T-helper 17 cell (primary cell): ENCODE results near the gene AP3S1. TPM values are rescaled to one million over a fixed set of nuclear protein-coding genes. Genes with fewer than 3 reads are reported as not detected.
"Not testable (repeated sequence)": the region's sequence is repeated elsewhere in the genome, so short reads cannot be mapped to it uniquely, and the experiment has no call there.

ENCODE experiments used
- ATAC-seq: fragments of 150-1000 bp; cut with Tn5 transposase; 2 replicates; pipeline ENCODE4 v1.10.0; 2021; ENCODE audit warnings: mild to moderate bottlenecking, moderate library complexity
- DNase-seq, 3 donors: peaks; one replicate each; pipeline versions ENCODE4 v3.0.0 to v3.0.0-alpha.2; 2020 to 2021
- H3K9me3 ChIP-seq: one replicate; pipeline ENCODE4 v1.7.0; 2013; ENCODE audit warnings: low read length, mild to moderate bottlenecking; ENCODE audit not compliant: control insufficient read depth, poor library complexity, severe bottlenecking
- H3K27ac Mint-ChIP-seq: one replicate; pipeline ENCODE4 v1.8.0; 2022; ENCODE audit warnings: mild to moderate bottlenecking, moderate library complexity, mixed read lengths
- H3K27me3 Mint-ChIP-seq: one replicate; pipeline ENCODE4 v1.8.0; 2022; ENCODE audit warnings: mixed read lengths
- H3K36me3 Mint-ChIP-seq: one replicate; pipeline ENCODE4 v1.8.0; 2022; ENCODE audit warnings: low read depth, mixed read lengths
- H3K4me1 Mint-ChIP-seq: one replicate; pipeline ENCODE4 v1.8.0; 2022; ENCODE audit warnings: mild to moderate bottlenecking, mixed read lengths
- H3K4me3 Mint-ChIP-seq: one replicate; pipeline ENCODE4 v1.8.0; 2022; ENCODE audit warnings: mild to moderate bottlenecking, moderate library complexity, mixed read lengths
- total RNA-seq, 4 donors: library from RNA in 2 of 4; stranded (reverse) in 2 of 4; gene quantifications; one replicate each; pipeline ENCODE4 v1.2.3 and lab custom pipeline; 2022 to 2026

Gene AP3S1
- total RNA-seq, 2 donors from 2014 or later, result 44.5 to 45.0 TPM

GRCh38 chr5:115858396-115858795, 16.7 kb downstream of the AP3S1 start:
- H3K27me3 Mint-ChIP-seq, result no peaks in the 10 kb centered on the region
- no peak overlapping the region for H3K4me3 Mint-ChIP-seq
- peak overlapping the region; percentile 8 for H3K27ac Mint-ChIP-seq
- DNase-seq (no peak), ATAC-seq (no peak)
- H3K4me1 Mint-ChIP-seq, result peaks cover 24% of the 10 kb centered on the region
- H3K9me3 ChIP-seq, result no peaks in the 10 kb centered on the region
- no peaks in the 10 kb centered on the region for H3K36me3 Mint-ChIP-seq

GRCh38 chr5:115859378-115859777, 17.6 kb downstream of the AP3S1 start:
- ATAC-seq, result no peak
- H3K27ac Mint-ChIP-seq, result no peak overlapping the region
- H3K27me3 Mint-ChIP-seq, result no peaks in the 10 kb centered on the region

DNA sequence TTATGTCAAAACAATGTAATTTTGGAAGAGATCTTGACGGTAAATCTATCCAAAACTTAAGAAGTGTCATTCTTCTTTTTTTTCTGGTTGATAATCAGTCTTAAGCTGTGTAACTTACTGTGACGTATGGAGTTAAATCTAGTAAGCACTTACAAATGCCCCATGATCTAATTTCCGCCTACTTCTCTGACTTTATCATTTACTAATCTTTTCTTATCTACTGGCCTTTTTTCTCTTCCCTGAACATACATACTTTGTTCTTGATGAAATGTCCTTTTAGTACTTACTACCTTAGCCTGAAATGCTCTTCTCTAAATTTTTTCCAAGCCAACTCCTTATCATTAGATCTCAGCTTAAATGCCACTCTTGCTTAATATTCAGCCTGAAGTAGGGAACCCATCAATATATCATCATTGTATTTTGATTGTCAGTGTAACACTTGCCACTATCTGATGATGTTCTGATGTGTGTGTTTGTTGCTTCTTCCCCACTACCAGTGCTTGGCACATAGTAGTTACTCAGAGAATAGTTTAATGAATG, 27.6 kb downstream of the AP3S1 start:
- H3K4me1 Mint-ChIP-seq, result peaks cover 13% of the 10 kb centered on the region

More at GRCh38 chr5:115859378-115859777, 17.6 kb downstream of the AP3S1 start:
- H3K4me1 Mint-ChIP-seq, result peaks cover 27% of the 10 kb centered on the region
- peaks cover under 1% of the 10 kb centered on the region for H3K36me3 Mint-ChIP-seq
- DNase-seq, result no peak
- no peaks in the 10 kb centered on the region for H3K9me3 ChIP-seq
- H3K4me3 Mint-ChIP-seq, result no peak overlapping the region

GRCh38 chr5:115872447-115872846, 30.7 kb downstream of the AP3S1 start:
- no peaks in the 10 kb centered on the region for H3K27me3 Mint-ChIP-seq
- no peak overlapping the region for H3K4me3 Mint-ChIP-seq
- H3K9me3 ChIP-seq, result no peaks in the 10 kb centered on the region
- H3K27ac Mint-ChIP-seq, result no peak overlapping the region
- peaks cover 8% of the 10 kb centered on the region for H3K4me1 Mint-ChIP-seq
- peaks cover 15% of the 10 kb centered on the region for H3K36me3 Mint-ChIP-seq
- DNase-seq (no peak), ATAC-seq (no peak)

More for the DNA sequence above, 27.6 kb downstream of the AP3S1 start:
- H3K9me3 ChIP-seq, result no peaks in the 10 kb centered on the region
- peak overlapping the region; percentile 11 for H3K27ac Mint-ChIP-seq
- H3K4me3 Mint-ChIP-seq, result no peak overlapping the region
- DNase-seq (no peak), ATAC-seq (no peak)
- H3K36me3 Mint-ChIP-seq, result peaks cover 17% of the 10 kb centered on the region
- H3K27me3 Mint-ChIP-seq, result no peaks in the 10 kb centered on the region

GRCh38 chr5:115873392-115873791, 31.7 kb downstream of the AP3S1 start:
- Mint-ChIP-seq H3K27ac (no peak overlapping the region), H3K4me1 (peaks cover 8% of the 10 kb centered on the region), H3K36me3 (peaks cover 15% of the 10 kb centered on the region), H3K4me3 (no peak overlapping the region), H3K27me3 (no peaks in the 10 kb centered on the region)
- DNase-seq, result no peak
- no peaks in the 10 kb centered on the region for H3K9me3 ChIP-seq
- no peak for ATAC-seq

GRCh38 chr5:115875447-115875846, 33.7 kb downstream of the AP3S1 start:
- DNase-seq, result no peak
- H3K4me1 Mint-ChIP-seq, result peaks cover 7% of the 10 kb centered on the region
- H3K4me3 Mint-ChIP-seq, result no peak overlapping the region
- peaks cover 13% of the 10 kb centered on the region for H3K36me3 Mint-ChIP-seq
- H3K27me3 Mint-ChIP-seq, result no peaks in the 10 kb centered on the region
- no peak overlapping the region for H3K27ac Mint-ChIP-seq
- no peaks in the 10 kb centered on the region for H3K9me3 ChIP-seq
- ATAC-seq, result no peak

- H3K36me3 Mint-ChIP-seq, H3K4me3 Mint-ChIP-seq, H3K9me3 ChIP-seq, ATAC-seq, H3K4me1 Mint-ChIP-seq, H3K27me3 Mint-ChIP-seq, DNase-seq, H3K27ac Mint-ChIP-seq: not testable (repeated sequence)
These were observed 35.6 kb downstream of the AP3S1 start for GRCh38 chr5:115877342-115877741.

GRCh38 chr5:115882434-115882833, 40.7 kb downstream of the AP3S1 start:
- not testable (repeated sequence) for DNase-seq, H3K36me3 Mint-ChIP-seq, H3K9me3 ChIP-seq, H3K4me3 Mint-ChIP-seq, H3K4me1 Mint-ChIP-seq, H3K27me3 Mint-ChIP-seq, ATAC-seq, H3K27ac Mint-ChIP-seq

DNA sequence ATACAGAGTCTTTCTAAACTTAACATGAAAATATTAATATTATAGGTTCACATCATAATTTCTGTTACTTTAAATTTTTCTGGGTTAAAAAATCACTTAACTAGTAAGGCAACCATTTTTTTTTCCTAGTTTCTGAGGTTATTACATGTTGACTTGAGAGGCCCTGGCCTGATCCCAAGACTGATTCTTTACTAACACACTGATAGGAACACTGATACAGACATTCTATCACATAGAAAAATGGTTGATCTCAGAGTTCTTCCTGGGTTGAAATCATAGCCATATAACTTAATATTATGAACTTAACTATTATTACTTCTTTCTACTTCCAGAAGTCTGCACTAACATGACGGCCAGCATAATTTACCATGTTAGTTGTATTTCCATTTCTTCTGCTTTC, 43.0 kb downstream of the AP3S1 start:
- H3K36me3 Mint-ChIP-seq, result peaks cover 5% of the 10 kb centered on the region
- H3K4me3 Mint-ChIP-seq, result no peak overlapping the region

DNA sequence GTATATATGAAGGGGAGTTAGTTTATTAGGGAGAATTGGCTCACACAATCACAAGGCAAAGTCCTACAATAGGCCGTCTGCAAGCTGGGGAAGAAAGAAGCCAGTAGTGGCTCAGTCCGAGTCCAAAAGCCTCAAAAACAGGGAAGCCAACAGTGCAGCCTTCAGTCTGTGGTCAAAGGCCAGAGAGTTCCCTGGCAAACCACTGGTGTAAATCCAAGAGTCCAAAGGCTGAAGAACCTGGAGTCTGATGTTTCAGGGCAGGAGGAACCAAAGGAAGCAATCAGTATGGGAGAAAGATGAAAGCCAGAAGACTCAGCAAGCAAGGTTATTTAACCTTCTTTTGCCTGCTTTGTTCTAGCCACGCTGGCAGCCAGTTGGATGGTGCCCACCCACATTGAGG, 43.5 kb downstream of the AP3S1 start:
- not testable (repeated sequence) for ATAC-seq, H3K27ac Mint-ChIP-seq, H3K36me3 Mint-ChIP-seq

More for the DNA sequence above, 43.0 kb downstream of the AP3S1 start:
- DNase-seq, result no peak
- Mint-ChIP-seq H3K27me3 (no peaks in the 10 kb centered on the region), H3K4me1 (peaks cover 3% of the 10 kb centered on the region), H3K27ac (no peak overlapping the region)
- H3K9me3 ChIP-seq, result no peaks in the 10 kb centered on the region
- ATAC-seq, result no peak

DNA sequence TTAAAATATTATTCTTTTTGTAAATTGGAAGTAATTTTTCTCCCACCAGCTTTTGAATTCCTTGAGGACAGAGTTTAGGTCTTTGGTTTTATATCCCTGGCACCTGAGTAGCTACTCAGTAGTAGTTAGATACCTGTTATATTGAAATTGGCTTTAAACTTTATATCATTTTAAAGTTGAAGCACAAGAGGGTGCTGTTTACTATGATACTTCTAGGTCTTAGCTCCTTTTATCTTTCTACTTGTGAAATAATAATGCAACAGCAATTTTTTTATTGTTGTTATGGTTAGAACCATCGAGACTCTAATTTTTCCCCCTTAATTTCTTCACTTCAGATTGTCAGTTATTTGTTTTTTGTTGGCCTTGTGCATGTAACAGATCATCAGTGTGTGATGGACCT, 46.3 kb downstream of the AP3S1 start:
- DNase-seq (no peak), ATAC-seq (no peak)
- Mint-ChIP-seq H3K27me3 (no peaks in the 10 kb centered on the region), H3K4me3 (no peak overlapping the region), H3K36me3 (peaks cover 5% of the 10 kb centered on the region), H3K27ac (no peak overlapping the region), H3K4me1 (peaks cover 3% of the 10 kb centered on the region)
- no peaks in the 10 kb centered on the region for H3K9me3 ChIP-seq

More for the DNA sequence above, 43.5 kb downstream of the AP3S1 start:
- not testable (repeated sequence) for DNase-seq, H3K4me1 Mint-ChIP-seq, H3K4me3 Mint-ChIP-seq, H3K9me3 ChIP-seq, H3K27me3 Mint-ChIP-seq

GRCh38 chr5:115892021-115892420, 50.3 kb downstream of the AP3S1 start:
- Mint-ChIP-seq H3K4me1 (no peaks in the 10 kb centered on the region), H3K4me3 (no peak overlapping the region), H3K27ac (no peak overlapping the region), H3K27me3 (no peaks in the 10 kb centered on the region), H3K36me3 (peaks cover 4% of the 10 kb centered on the region)
- no peaks in the 10 kb centered on the region for H3K9me3 ChIP-seq
- ATAC-seq, result no peak
- no peak for DNase-seq

DNA sequence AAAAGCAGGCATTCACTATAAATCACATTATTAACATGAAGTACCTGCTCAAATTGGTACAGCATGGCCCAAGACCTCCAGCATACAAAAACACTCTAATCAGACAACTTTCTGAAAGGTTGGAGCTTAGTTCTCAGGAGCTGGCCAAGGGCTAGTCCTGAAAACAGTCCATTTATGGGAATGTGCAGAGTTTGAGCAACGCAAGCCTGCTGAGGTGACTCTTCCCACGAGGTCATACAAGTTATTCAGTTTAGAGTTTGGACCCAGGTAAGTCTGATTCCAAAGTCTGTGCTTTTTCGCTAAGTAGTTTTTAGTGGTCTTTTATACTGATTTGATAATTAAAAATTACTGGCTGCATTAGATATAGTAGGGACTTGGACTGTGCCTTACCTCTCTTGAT, 52.6 kb downstream of the AP3S1 start:
- Mint-ChIP-seq H3K27me3 (no peaks in the 10 kb centered on the region), H3K4me1 (no peaks in the 10 kb centered on the region), H3K27ac (no peak overlapping the region), H3K36me3 (peaks cover 5% of the 10 kb centered on the region), H3K4me3 (no peak overlapping the region)
- DNase-seq, result no peak
- no peak for ATAC-seq
- no peaks in the 10 kb centered on the region for H3K9me3 ChIP-seq

DNA sequence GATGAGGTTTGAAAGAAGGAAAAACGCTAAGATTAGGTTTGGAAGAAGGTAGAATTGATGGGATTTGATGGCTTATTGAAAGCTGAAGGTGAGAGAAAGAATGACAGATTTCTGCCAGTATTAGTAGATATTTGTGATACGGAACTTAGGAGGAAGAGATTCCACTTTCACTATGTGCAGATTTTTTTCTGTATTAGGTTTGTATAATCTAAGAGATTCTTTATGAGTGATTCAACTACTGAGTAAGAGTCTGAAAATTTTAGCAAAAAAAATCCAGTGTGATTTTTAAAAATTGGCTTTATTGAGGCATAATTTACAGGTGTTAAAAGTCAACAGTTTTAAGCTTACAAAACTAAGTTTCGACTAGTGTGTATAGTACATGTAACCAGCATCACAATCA, 54.1 kb downstream of the AP3S1 start:
- Mint-ChIP-seq H3K27ac (no peak overlapping the region), H3K36me3 (peaks cover 5% of the 10 kb centered on the region), H3K4me3 (no peak overlapping the region), H3K27me3 (no peaks in the 10 kb centered on the region), H3K4me1 (peaks cover 2% of the 10 kb centered on the region)
- no peaks in the 10 kb centered on the region for H3K9me3 ChIP-seq
- ATAC-seq (no peak), DNase-seq (no peak)
